Raji (cell line): ENCODE results near the gene CWC22.

Experiments used
- POLR2A ChIP-seq: IDR thresholded peaks from 2 replicates; pipeline ENCODE4 v1.6.1; 2011; ENCODE audit warnings: low read depth, low read length, control low read depth; ENCODE audit not compliant: insufficient read depth

Gene CWC22

DNA sequence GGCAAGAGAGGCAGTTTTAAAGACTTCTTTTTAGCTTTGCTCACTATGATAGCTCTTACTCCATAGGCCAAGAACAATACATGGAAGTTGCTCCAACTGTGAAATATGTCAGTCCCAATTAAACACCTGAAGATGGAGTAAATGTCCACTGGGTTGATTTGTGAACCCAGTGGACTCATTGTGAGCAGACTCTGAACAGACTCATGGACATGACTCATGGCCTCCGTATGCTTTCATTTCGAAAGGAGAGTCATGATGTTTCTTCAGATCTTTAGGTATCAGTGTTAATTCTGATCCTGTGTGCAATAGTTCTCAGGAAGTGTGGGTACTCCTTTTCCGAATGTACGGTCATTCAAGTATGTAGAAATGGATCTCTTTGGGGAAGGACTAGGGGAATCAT is 5.4 kb upstream of the CWC22 start:
- no peak for TF ChIP-seq POLR2A

DNA sequence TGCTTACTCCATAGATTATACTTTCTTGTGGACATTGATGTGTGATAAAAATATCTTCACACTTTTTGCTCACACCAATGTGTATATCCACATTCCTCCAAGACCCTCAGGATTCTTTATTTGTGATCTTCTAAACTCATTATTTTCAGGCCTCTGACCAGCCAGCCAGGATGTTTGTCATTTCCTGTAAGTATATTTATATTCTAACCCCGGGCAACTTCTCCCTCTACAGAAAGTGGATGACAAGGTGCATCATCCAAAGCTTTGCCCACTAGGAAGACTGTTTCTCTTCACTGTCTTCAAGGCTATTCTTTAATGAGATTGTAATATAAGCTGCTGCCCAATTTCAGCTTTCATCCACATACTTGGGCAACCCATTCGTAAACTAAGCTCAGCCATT is 3.6 kb upstream of the CWC22 start:
- TF ChIP-seq POLR2A = no peak

DNA sequence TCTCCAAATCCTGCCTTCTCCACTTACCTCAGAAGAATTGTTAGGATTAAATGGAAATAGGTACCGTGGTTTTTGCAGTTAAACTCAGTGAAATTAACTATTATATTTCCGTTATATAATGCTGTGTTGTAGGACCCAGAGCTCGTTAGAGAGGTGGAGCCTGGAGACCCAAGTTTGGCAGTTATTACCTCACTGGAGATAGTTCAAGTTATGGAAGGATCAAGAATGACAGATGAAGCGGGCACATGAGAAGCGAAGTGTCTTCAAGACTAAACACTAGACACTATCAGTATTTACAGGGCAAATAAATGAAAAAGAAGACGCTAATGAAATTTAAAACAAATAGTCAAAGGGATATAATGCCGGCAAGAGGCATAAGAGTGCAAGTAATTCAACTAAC is 866 bp downstream of the CWC22 start:
- TF ChIP-seq POLR2A = no peak

DNA sequence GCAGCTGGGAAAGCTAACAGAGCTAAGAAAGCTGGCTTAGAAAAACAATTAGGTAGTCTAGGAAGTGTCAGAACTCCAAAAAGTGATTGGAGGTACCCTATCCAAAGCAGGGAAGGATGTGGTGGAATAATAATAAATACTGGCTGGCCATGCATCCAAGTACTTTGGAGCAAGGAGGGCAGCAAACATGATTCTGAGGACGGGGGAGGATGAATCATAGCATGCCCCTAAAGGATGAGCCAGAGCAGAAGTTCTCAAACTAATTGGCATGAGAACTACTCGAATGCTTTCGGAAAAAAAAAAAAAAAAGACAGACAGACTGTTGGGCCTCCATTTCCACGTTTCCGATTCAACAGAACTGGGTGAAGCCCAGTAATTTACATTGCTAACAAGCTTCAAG is 2.4 kb downstream of the CWC22 start:
- no peak for TF ChIP-seq POLR2A

DNA sequence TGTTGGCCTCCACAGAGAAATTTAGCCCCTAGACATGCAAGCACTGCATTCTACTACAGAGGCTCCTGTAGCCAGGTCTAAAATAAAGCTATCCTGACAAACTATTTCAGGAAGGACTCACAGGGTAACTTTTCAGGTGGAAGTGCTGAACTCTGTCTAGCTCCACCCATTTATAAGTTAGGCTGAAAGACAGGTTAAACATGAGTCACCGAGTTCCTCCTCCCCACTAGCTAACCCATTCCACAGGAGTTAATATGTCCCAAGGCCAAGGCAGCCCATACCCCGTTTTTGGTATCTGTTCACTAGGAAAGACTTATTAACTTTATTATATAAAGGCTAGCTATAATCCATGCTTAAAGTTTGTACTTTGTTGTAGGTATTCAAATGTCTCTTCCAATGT is 3.5 kb downstream of the CWC22 start:
- no peak for TF ChIP-seq POLR2A

DNA sequence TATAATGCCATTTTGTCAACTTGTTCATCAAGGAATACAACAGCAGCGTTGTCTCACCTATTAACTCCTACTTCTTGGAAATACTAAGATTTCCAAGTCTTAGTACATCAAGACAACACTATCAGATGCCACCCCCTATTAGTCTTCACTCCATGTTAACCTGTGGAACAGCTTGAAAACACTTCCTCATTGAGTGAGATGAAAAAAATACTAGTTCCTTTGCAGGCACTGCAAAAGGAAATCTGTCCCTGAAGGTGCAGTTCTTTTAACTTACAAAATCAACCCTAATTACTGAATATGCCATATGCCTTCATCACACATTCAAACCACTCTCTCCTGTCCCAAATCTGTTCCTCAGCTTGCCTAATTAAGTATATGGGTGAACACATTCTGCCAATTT is 4.0 kb downstream of the CWC22 start:
- no peak for TF ChIP-seq POLR2A

DNA sequence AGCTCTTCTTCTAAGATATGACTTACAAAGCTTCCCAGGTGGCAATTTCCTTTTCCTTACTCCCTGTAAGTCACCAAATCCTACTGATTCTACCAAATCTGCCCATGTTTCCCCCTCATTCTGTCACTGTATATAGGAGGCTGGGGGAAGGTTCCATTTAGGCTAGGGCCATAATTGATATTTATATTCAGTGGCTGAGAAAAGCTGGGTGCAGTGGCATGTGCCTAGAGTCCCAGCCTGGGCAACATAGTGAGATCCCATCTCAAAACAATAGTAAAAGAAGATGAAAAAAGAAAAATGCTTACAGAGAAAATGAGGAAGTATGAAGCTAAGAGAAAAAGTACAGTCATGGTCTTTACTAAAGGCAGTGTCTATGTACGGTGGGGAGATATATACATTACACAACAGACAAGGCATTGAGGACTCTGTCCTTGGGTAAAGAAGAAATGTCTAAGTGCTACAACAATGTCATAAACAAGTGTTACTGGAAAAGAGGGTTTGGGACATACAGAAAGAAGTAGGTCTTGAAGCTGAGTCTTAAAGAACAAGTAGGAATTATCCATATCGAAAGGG is 4.8 kb downstream of the CWC22 start:
- no peak for TF ChIP-seq POLR2A

DNA sequence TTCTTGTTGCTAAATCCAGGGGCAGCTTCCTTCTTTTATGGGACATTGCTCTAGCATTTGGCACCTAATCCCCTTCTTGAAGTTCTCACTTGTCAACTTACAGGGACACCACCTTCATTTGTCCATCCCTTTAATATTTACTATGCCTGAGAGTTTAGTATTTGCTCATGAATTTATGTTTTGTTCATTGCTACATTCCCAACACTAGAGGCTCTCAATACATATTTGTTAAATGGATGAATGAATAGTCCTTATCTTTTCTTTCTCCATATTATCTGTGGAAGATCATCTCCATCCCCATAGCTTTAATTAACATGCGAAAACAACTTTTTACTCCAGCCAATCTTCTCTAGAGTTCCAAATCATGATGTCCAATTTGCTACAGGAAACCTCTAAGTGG is 5.4 kb downstream of the CWC22 start:
- no peak for TF ChIP-seq POLR2A

DNA sequence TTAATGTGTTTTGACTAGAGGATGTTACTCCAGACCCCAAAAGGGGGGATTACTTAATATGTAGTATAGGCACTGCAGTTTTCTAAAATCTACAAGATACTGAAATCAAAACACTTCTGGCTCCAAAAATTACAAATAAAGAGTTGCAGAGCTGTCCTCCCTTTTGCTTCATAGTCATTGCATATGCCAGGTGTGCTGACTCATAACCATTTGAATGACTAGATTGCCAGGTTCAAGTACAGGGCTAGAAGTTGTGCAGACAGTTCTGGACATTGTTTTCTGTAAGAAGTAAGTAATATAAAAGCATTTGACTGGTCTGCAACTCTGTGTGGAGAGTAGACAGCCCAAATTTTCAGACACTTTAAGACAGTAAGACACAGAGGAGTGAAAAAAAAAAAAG is 6.7 kb downstream of the CWC22 start:
- TF ChIP-seq POLR2A = no peak

DNA sequence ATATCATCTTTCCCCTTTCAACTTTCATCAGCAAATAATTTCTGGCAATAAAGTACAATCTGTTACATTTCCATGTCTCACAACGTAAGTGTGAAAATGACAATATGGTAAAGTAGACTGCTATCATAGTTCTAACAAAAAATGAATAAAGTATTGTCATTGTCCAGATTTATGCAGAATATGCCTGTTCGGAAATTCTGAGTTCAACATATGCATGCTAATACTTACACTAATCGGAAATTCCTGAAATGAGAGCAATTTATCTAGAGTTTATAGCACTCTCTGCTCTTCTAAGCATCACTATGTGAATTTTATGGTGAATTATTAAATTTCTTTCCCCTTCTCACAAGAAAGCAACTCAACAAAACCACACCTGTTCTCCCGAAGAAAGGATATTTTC is 8.1 kb downstream of the CWC22 start:
- no peak for TF ChIP-seq POLR2A

DNA sequence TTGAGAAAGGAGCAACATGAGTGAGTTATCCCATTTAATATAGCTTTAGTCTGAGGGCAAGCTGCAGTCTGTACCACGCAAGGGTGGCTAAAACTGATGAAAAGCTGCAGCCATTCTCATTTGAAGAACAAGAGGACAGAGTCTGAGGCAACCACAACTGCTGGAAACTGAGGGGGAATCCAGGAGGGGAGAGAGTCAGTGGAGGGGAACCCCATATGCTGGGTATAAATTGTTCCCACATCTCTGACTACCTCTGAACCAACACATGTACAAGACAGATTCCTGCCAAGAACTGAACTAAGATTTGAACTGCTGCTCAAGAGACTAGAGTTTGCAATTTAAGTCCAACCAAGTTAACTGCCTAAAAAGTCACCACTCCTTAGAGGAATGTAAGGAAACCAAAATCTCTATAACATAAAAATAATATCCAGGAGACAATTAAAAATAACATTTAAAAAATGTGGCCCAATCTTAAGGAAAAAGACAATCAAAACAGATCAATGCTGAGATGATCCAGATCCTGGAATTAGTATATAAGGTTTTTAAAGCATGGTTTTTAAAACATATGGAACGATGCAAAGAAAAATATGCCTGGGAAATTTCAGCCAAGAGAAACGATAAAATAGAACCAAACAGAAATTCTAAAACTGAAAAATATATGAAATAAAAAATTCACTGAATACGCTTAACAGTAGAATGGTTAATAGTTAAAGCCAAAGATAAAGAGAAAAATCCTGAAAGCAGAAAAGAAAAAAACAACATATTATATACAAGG is 11.2 kb downstream of the CWC22 start:
- TF ChIP-seq POLR2A = no peak

DNA sequence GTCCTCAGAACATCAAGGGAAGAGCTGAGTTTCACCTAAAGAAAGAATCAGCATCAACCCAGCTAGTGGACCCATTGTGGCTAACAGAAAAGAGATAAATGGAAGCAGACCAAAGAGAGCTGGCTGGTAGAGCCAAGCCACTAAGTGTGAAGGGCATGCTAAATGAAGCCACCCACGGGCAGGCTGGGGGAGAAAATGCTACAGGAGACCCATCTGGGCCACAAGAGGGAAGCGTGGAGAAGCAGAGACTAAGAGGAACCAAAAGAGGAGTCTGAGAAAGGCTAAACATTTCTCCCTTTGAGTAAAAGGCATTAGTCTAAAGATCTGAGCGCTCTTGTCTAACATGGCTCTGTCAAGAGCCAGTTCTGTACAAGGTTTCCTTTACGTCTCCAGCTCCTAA is 15.8 kb downstream of the CWC22 start:
- no peak for TF ChIP-seq POLR2A

DNA sequence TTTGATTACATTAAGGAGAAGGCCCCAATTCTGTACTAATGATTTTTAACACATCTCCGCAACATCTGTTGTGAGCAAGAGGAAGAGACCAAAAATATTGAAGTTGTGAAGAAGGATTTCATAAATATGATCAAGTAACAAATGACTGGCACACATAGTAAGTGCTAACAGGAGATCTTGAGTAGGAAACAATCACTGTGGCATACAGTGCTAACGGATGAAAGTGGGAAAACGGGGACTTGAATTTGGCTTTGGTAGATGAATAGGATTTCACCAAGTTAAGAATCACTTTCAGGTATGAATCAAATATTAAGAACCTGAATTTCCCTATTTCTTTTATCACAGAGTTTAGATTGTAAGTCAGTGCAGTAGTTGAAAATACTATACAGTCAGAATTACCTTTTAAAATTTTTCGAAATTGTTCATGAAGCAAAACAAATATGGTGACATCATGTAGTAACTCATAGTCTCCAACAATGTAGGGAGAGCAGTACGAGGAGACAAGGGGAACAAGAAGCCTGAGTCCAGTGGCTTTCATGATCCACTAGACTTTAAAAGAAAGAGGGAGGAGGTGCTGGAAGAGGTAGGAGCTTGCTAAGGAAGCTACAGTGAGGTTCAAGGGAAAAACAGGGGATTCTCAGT is 16.3 kb downstream of the CWC22 start:
- TF ChIP-seq POLR2A = no peak

DNA sequence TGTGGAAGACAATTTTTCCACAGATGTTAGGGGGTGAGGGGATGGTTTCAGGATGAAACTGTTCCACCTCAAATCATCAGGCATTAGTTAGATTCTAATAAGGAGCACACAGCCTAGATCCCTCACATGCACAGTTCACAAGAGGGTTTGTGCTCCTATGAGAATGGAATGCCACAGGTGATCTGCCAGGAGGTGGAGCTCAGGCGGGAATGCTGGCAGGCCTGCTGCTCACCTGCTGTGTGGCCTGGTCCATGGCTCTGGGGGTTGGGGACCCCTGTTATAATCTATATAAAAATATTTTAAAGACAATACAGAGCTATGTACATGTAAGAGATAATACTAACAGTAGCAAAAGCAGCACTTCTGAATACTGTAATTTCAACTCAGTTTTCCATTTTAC is 19.2 kb downstream of the CWC22 start:
- TF ChIP-seq POLR2A = no peak

DNA sequence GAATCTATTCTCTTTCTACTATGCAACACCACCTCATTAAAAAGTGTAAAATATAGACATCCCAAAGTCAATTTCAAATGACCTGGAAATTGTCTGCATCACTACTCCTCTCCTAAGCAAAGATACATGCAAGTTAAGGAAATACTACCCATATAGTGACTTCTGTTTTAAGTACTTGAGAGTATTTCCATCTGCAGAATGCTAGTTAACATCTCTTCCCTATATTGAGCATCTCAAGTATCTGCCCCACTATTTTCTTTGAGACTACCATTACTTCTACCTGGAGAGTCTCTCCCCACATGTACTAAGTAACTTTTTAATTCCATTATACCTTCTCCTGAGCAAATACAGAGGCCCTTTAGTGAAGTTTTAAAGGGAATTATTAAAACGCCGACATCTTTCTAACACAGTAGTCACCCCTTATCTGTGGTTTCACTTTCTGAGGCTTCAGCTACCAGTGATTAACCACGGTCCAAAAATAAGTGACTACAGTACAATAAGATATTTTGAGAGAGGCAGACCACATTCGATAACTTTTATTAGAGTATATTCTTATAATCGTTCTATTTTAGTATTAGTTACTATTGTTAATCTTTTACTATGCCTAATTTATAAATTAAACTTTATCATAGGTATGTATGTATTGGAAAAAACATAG is 21.8 kb downstream of the CWC22 start:
- no peak for TF ChIP-seq POLR2A
